H1 (cell line): ENCODE data around the gene EVI5. TPM values are rescaled to one million over a fixed set of nuclear protein-coding genes. Genes with fewer than 3 reads are reported as not detected.

ENCODE experiments used
- CTCF ChIA-PET: fragments of 300-600 bp; sonication (Branson Sonifier 250); formaldehyde crosslinking; loops from one replicate; lab custom pipeline; 2021; ENCODE audit not compliant: partially characterized antibody; lab: Charles Lee
- POLR2A ChIA-PET: fragments of 300-600 bp; sonication (Branson Sonifier 250); formaldehyde crosslinking; loops from one replicate; lab custom pipeline; 2021; ENCODE audit warnings: inconsistent platforms; ENCODE audit not compliant: partially characterized antibody; lab: Charles Lee
- DNase-seq, 2 experiments: peaks; one replicate each; pipeline versions ENCODE4 v3.0.0 to v3.0.0-alpha.2; 2010 to 2022; ENCODE audit warnings: low spot score in 2 of 2, low read depth in 1 of 2, mixed read lengths in 1 of 2
- FAIRE-seq: peaks from 2 replicates; lab custom pipeline; 2011; peaks lifted over from hg19 to GRCh38; lab: Jason Lieb, UNC
- H2AFZ ChIP-seq: 2 replicates; pipeline ENCODE4 v1.8.1; 2012; ENCODE audit warnings: low read length, inconsistent platforms
- H2AK5ac ChIP-seq: 2 replicates; pipeline ENCODE4 v1.6.1; 2013; ENCODE audit warnings: low read depth, low read length
- H2BK120ac ChIP-seq: replicated peaks from 2 replicates; pipeline ENCODE3; 2013; ENCODE audit warnings: low read depth, low read length, inconsistent platforms
- H2BK12ac ChIP-seq: 2 replicates; pipeline ENCODE4 v1.6.1; 2013; ENCODE audit warnings: low read depth, low read length
- H2BK15ac ChIP-seq: 2 replicates; pipeline ENCODE4 v1.6.1; 2013; ENCODE audit warnings: low read length
- H2BK20ac ChIP-seq: 2 replicates; pipeline ENCODE4 v1.6.1; 2013; ENCODE audit warnings: low read length
- H2BK5ac ChIP-seq: 2 replicates; pipeline ENCODE4 v1.6.1; 2013; ENCODE audit warnings: low read depth, low read length
- H3K14ac ChIP-seq: 2 replicates; pipeline ENCODE4 v1.6.1; 2013; ENCODE audit warnings: inconsistent platforms; ENCODE audit not compliant: insufficient read length
- H3K18ac ChIP-seq: 2 replicates; pipeline ENCODE4 v1.6.1; 2013; ENCODE audit warnings: low read length; ENCODE audit errors: extremely low read depth
- H3K23ac ChIP-seq: 2 replicates; pipeline ENCODE4 v1.6.1; 2013; ENCODE audit warnings: inconsistent platforms; ENCODE audit not compliant: insufficient read length
- H3K23me2 ChIP-seq: 2 replicates; pipeline ENCODE4 v1.6.1; 2013; ENCODE audit warnings: low read depth, low read length
- H3K27ac ChIP-seq: 2 replicates; pipeline ENCODE4 v1.6.1; 2011; ENCODE audit warnings: low read depth, low read length, inconsistent platforms
- H3K27me3 ChIP-seq, 4 experiments: replicated peaks in 1 of 4; 1 replicate in 1 of 4; 2 replicates in 3 of 4; pipeline versions ENCODE4 v1.6.1 to v1.8.1; 2011 to 2013; ENCODE audit warnings: low read length in 3 of 4, mild to moderate bottlenecking in 3 of 4, inconsistent platforms in 2 of 4, mixed read lengths in 2 of 4, moderate library complexity in 1 of 4; ENCODE audit not compliant: control insufficient read depth in 3 of 4, insufficient read depth in 3 of 4; ENCODE audit errors: extremely low read depth in 1 of 4
- H3K36me3 ChIP-seq, 4 experiments: 2 replicates each; pipeline versions ENCODE4 v1.6.1 to v1.8.1; 2011 to 2013; ENCODE audit warnings: mild to moderate bottlenecking in 4 of 4, low read length in 3 of 4, moderate library complexity in 2 of 4, control low read depth in 1 of 4, inconsistent platforms in 1 of 4; ENCODE audit not compliant: insufficient read depth in 4 of 4, control insufficient read depth in 2 of 4
- H3K4ac ChIP-seq: replicated peaks from 2 replicates; pipeline ENCODE3; 2013; ENCODE audit warnings: low read length, low read depth, mixed read lengths, inconsistent platforms; ENCODE audit not compliant: insufficient read length
- H3K4me1 ChIP-seq, 4 experiments: replicated peaks in 1 of 4; 1 replicate in 1 of 4; 2 replicates in 3 of 4; pipeline versions ENCODE4 v1.6.1 to v1.8.1; 2011 to 2013; ENCODE audit warnings: low read length in 3 of 4, inconsistent platforms in 2 of 4, mixed read lengths in 1 of 4; ENCODE audit not compliant: insufficient read depth in 4 of 4, control insufficient read depth in 3 of 4
- H3K4me2 ChIP-seq, 2 experiments: 2 replicates each; pipeline versions ENCODE4 v1.6.1 to v1.8.1; 2011 to 2013; ENCODE audit warnings: low read depth in 2 of 2, low read length in 2 of 2, control low read depth in 1 of 2, inconsistent platforms in 1 of 2, mild to moderate bottlenecking in 1 of 2; ENCODE audit not compliant: insufficient read depth in 1 of 2
- H3K4me3 ChIP-seq, 4 experiments: fragments of 200-600, 300-600 bp in 1 of 4; sonication (generic), shearing (Covaris generic), sonication (Bioruptor Twin) in 1 of 4; 2 replicates each; pipeline versions ENCODE4 v1.5.1 to v1.8.1; 2011 to 2016; ENCODE audit warnings: low read length in 4 of 4, low read depth in 3 of 4, control low read depth in 2 of 4, inconsistent platforms in 2 of 4, mild to moderate bottlenecking in 2 of 4, mixed read lengths in 1 of 4, moderate library complexity in 1 of 4; ENCODE audit not compliant: insufficient read depth in 2 of 4; ENCODE audit errors: extremely low read depth in 1 of 4
- H3K56ac ChIP-seq: replicated peaks from 2 replicates; pipeline ENCODE3; 2013; ENCODE audit warnings: low read depth, mild to moderate bottlenecking, mixed read lengths, low read length, inconsistent platforms; ENCODE audit not compliant: insufficient read length
- H3K79me1 ChIP-seq: 2 replicates; pipeline ENCODE4 v1.6.1; 2013; ENCODE audit warnings: low read depth, low read length, control low read depth
- H3K79me2 ChIP-seq, 2 experiments: 2 replicates each; pipeline versions ENCODE4 v1.6.1 to v1.8.1; 2012 to 2013; ENCODE audit warnings: low read length in 2 of 2, mild to moderate bottlenecking in 2 of 2, inconsistent platforms in 1 of 2; ENCODE audit not compliant: insufficient read depth in 2 of 2, control insufficient read depth in 1 of 2
- H3K9ac ChIP-seq, 4 experiments: replicated peaks in 1 of 4; 1 replicate in 1 of 4; 2 replicates in 3 of 4; pipeline versions ENCODE4 v1.6.1 to v1.8.1; 2011 to 2013; ENCODE audit warnings: low read depth in 3 of 4, low read length in 3 of 4, control low read depth in 2 of 4, mild to moderate bottlenecking in 2 of 4, moderate library complexity in 2 of 4, inconsistent platforms in 1 of 4; ENCODE audit errors: extremely low read depth in 1 of 4
- H3K9me3 ChIP-seq, 2 experiments: 2 replicates each; pipeline versions ENCODE4 v1.6.1 to v1.8.1; 2012 to 2013; ENCODE audit warnings: mild to moderate bottlenecking in 2 of 2, moderate library complexity in 2 of 2, control low read depth in 1 of 2, inconsistent platforms in 1 of 2, low read depth in 1 of 2, low read length in 1 of 2, mixed read lengths in 1 of 2; ENCODE audit not compliant: insufficient read depth in 2 of 2
- H4K20me1 ChIP-seq, 2 experiments: replicated peaks in 1 of 2; 2 replicates each; pipeline versions ENCODE3 to v1.8.1; 2011 to 2013; ENCODE audit warnings: inconsistent platforms in 2 of 2, low read length in 2 of 2, mild to moderate bottlenecking in 1 of 2; ENCODE audit not compliant: insufficient read depth in 2 of 2, control insufficient read depth in 1 of 2
- H4K5ac ChIP-seq: 2 replicates; pipeline ENCODE4 v1.6.1; 2013; ENCODE audit warnings: low read length, low read depth, mixed read lengths, inconsistent platforms; ENCODE audit not compliant: insufficient read length
- H4K8ac ChIP-seq: 2 replicates; pipeline ENCODE4 v1.8.0; 2013; ENCODE audit warnings: mild to moderate bottlenecking, moderate library complexity, low read length, inconsistent platforms; ENCODE audit not compliant: insufficient read depth; ENCODE audit errors: extremely low read depth
- H4K91ac ChIP-seq: replicated peaks from 2 replicates; pipeline ENCODE3; 2013; ENCODE audit warnings: low read length, mixed read lengths, inconsistent platforms; ENCODE audit not compliant: insufficient read length
- TCF12 ChIP-seq: IDR thresholded peaks from 2 replicates; pipeline ENCODE4 v1.6.1; 2011; ENCODE audit warnings: low read depth, mild to moderate bottlenecking, low read length
- WGBS, 2 experiments: shearing (Covaris generic) in 1 of 2; methylation state at CpG; one replicate each; pipeline versions ENCODE4 v1.1.6 to v1.1.7; 2013 to 2015; ENCODE audit warnings: low lambda C conversion rate in 2 of 2, mixed read lengths in 2 of 2, inconsistent platforms in 1 of 2, low coverage in 1 of 2, missing lambda C conversion rate in 1 of 2; ENCODE audit not compliant: insufficient replicate concordance in 2 of 2, insufficient coverage in 1 of 2, insufficient read length in 1 of 2; ENCODE audit errors: extremely low coverage in 1 of 2, missing lambda C conversion rate in 1 of 2; 5-methylcytosine and 5-hydroxymethylcytosine counted together
- polyA plus RNA-seq, 7 experiments: library from polyadenylated mRNA; depleted of rRNA in 3 of 7; stranded (reverse) in 5 of 7; unstranded in 2 of 7; fragments of >200 nt in 5 of 7; fragments of 200-250 nt in 2 of 7; gene quantifications; 1 replicate in 5 of 7; 2 replicates in 1 of 7; 4 replicates in 1 of 7; pipeline versions ENCODE4 v1.2.1 to v1.2.3, GENCODE V29; 2011 to 2013; ENCODE audit warnings: missing spikeins in 2 of 7, mixed read lengths in 2 of 7
- total RNA-seq: library from RNA; stranded (reverse); fragmentation: NEBNext Ultra II Directional; extraction: Animal tissue kit (Norgen Biotek cat#: 25700); gene quantifications from 2 replicates; pipeline ENCODE4 v1.2.1, GENCODE V29; 2021

The EVI5 gene
- total and polyA plus RNA-seq, 2 of the 8 experiments (the other 6 are each of a cell fraction or from before 2014, with no cell fraction given), result 1.7 to 13.7 TPM

- Histone ChIP-seq H2BK20ac (no peak overlapping the region), H3K27ac (no peak overlapping the region), H3K4ac (no peak overlapping the region), H4K8ac (no peak overlapping the region), H4K5ac (no peak overlapping the region), H3K79me2 (no peaks in the 10 kb centered on the region), H2BK15ac (no peak overlapping the region), H3K14ac (no peak overlapping the region), H3K36me3 (no peaks in the 10 kb centered on the region), H3K9me3 (no peaks in the 10 kb centered on the region), H3K4me2 (no peak overlapping the region), H2BK5ac (no peak overlapping the region), H2BK12ac (no peak overlapping the region), H3K4me1 (no peaks in the 10 kb centered on the region), H3K4me3 (no peak overlapping the region), H4K91ac (no peak overlapping the region), H3K18ac (no peak overlapping the region), H3K23me2 (no peaks in the 10 kb centered on the region), H3K23ac (no peak overlapping the region), H3K9ac (no peak overlapping the region), H3K27me3 (no peaks in the 10 kb centered on the region), H3K56ac (no peak overlapping the region), H2BK120ac (no peak overlapping the region), H2AK5ac (no peak overlapping the region), H3K79me1 (no peaks in the 10 kb centered on the region), H4K20me1 (no peaks in the 10 kb centered on the region), H2AFZ (no peak overlapping the region)
- FAIRE-seq (no peak), DNase-seq (no peak)
- no peak for TF ChIP-seq TCF12
- WGBS, 2 experiments, result 78% methylated on average over 2 of the region's 2 CpGs; no CpG with 5 or more reads in 1 of the 2 experiments
- CTCF ChIA-PET, result interaction anchor here (0.7 to 1.4 kb wide), 2 partner anchors 11 to 31 kb away, joined by 3 to 4 read pairs; no protein-coding TSS in a partner anchor
- POLR2A ChIA-PET, result no interaction called here
Observed at GRCh38 chr1:92536980-92537884, 247.7 kb downstream of the EVI5 start.
